Measurements from ENCODE around the gene TBX20. TPM values are rescaled to one million over a fixed set of nuclear protein-coding genes. Genes with fewer than 3 reads are reported as not detected.
"Not testable (repeated sequence)": the region's sequence is repeated elsewhere in the genome, so short reads cannot be mapped to it uniquely, and the experiment has no call there.

Gene TBX20
- total RNA-seq, 4 donors from 2014 or later = not detected

- peaks cover 0 to 13% (median 7%) of the 10 kb centered on the region in 4 donors for H3K4me1 ChIP-seq
- DNase-seq = no peak
- WGBS, 2 donors (ENCODE audit: low coverage in 1 of 2) = 0 to 1% methylated on average over 4 to 35 of the region's 67 CpGs
- H3K27ac ChIP-seq = no peak overlapping the region
- intact Hi-C loops (cut with DNase I; ENCODE audit: low total_unique reads) (no loop called here), in situ Hi-C loops (cut with MboI; ENCODE audit: low pct_ligation_motif_present in 1 of 4, low pct_unique_long_range_greater_than_20kb in 1 of 4, low sequenced_read_pairs in 3 of 4) (loop anchor here in 2 of 4 donors (25.0 kb wide), 1 partner anchor 351 kb away; no protein-coding TSS in a partner anchor)
- peaks cover 30% of the 10 kb centered on the region for H3K27me3 ChIP-seq
- H3K9me3 ChIP-seq = no peaks in the 10 kb centered on the region
- peak overlapping the region in 2 of 4 donors; percentile 20 to 48 for H3K4me3 ChIP-seq
- TF ChIP-seq POLR2A (IDR thresholded peaks at IDR 0.05) = no peak
- TF ChIP-seq EP300 (IDR thresholded peaks at IDR 0.05; ENCODE audit: low read depth) = no peak
- TF ChIP-seq POLR2AphosphoS5 (IDR thresholded peaks at IDR 0.05) = no peak
- no peak for TF ChIP-seq CTCF (IDR thresholded peaks at IDR 0.05)
- no peaks in the 10 kb centered on the region for H3K36me3 ChIP-seq
These were observed 67.8 kb downstream of the TBX20 start for GRCh38 chr7:35185908-35186731.

GRCh38 chr7:35185578-35185907 lies 68.4 kb downstream of the TBX20 start:
- DNase-seq; H3K36me3 ChIP-seq; H3K9me3 ChIP-seq; intact Hi-C loops (cut with DNase I; ENCODE audit: low total_unique reads); H3K27ac ChIP-seq: not testable (repeated sequence)
- in situ Hi-C loops (cut with MboI; ENCODE audit: low pct_ligation_motif_present in 1 of 4, low pct_unique_long_range_greater_than_20kb in 1 of 4, low sequenced_read_pairs in 3 of 4) = loop anchor here in 2 of 4 donors (25.0 kb wide), 1 partner anchor 352 kb away; no protein-coding TSS in a partner anchor
- peak overlapping the region in 1 of 4 donors; percentile 48 for H3K4me3 ChIP-seq
- H3K4me1 ChIP-seq = peaks cover 0 to 13% (median 7%) of the 10 kb centered on the region in 4 donors
- H3K27me3 ChIP-seq = peaks cover 30% of the 10 kb centered on the region
- WGBS, 2 donors (ENCODE audit: low coverage in 1 of 2) = 2 to 8% methylated on average over 6 to 14 of the region's 14 CpGs

GRCh38 chr7:35184961-35185360 lies 68.9 kb downstream of the TBX20 start:
- 51 to 63% methylated on average over 5 of the region's 5 CpGs for WGBS, 2 donors (ENCODE audit: low coverage in 1 of 2)
- in situ Hi-C loops (cut with MboI; ENCODE audit: low pct_ligation_motif_present in 1 of 4, low pct_unique_long_range_greater_than_20kb in 1 of 4, low sequenced_read_pairs in 3 of 4) = loop anchor here in 2 of 4 donors (25.0 kb wide), 1 partner anchor 352 kb away; no protein-coding TSS in a partner anchor
- Histone ChIP-seq H3K27me3 (peaks cover 30% of the 10 kb centered on the region), H3K4me1 (peaks cover 0 to 13% (median 7%) of the 10 kb centered on the region in 4 donors)
- DNase-seq; H3K27ac ChIP-seq; intact Hi-C loops (cut with DNase I; ENCODE audit: low total_unique reads); H3K36me3 ChIP-seq; H3K9me3 ChIP-seq; H3K4me3 ChIP-seq: not testable (repeated sequence)

GRCh38 chr7:35183873-35184503 lies 69.9 kb downstream of the TBX20 start:
- in situ Hi-C loops (cut with MboI; ENCODE audit: low pct_ligation_motif_present in 1 of 4, low pct_unique_long_range_greater_than_20kb in 1 of 4, low sequenced_read_pairs in 3 of 4) = loop anchor here in 2 of 4 donors (25.0 kb wide), 1 partner anchor 353 kb away; no protein-coding TSS in a partner anchor
- not testable (repeated sequence) for H3K36me3 ChIP-seq

GRCh38 chr7:35180665-35181064 lies 73.2 kb downstream of the TBX20 start:
- H3K36me3 ChIP-seq; H3K4me1 ChIP-seq; DNase-seq; H3K27ac ChIP-seq; H3K27me3 ChIP-seq; intact Hi-C loops (cut with DNase I; ENCODE audit: low total_unique reads); H3K9me3 ChIP-seq; H3K4me3 ChIP-seq: not testable (repeated sequence)
- in situ Hi-C loops (cut with MboI; ENCODE audit: low pct_ligation_motif_present in 1 of 4, low pct_unique_long_range_greater_than_20kb in 1 of 4, low sequenced_read_pairs in 3 of 4) = loop anchor here in 2 of 4 donors (25.0 kb wide), 1 partner anchor 357 kb away; no protein-coding TSS in a partner anchor
- WGBS, 2 donors (ENCODE audit: low coverage in 1 of 2) = 82 to 86% methylated on average over 6 of the region's 6 CpGs

More at GRCh38 chr7:35183873-35184503, 69.9 kb downstream of the TBX20 start:
- peaks cover 0 to 13% (median 7%) of the 10 kb centered on the region in 4 donors for H3K4me1 ChIP-seq
- H3K4me3 ChIP-seq; H3K27ac ChIP-seq; H3K9me3 ChIP-seq; intact Hi-C loops (cut with DNase I; ENCODE audit: low total_unique reads); DNase-seq: not testable (repeated sequence)
- 41 to 57% methylated on average over 2 to 5 of the region's 5 CpGs for WGBS, 2 donors (ENCODE audit: low coverage in 1 of 2)
- H3K27me3 ChIP-seq = peaks cover 30% of the 10 kb centered on the region

GRCh38 chr7:35173176-35173575 lies 80.7 kb downstream of the TBX20 start:
- WGBS, 2 donors (ENCODE audit: low coverage in 1 of 2) = 20 to 61% methylated on average over 1 to 2 of the region's 2 CpGs
- DNase-seq; H3K27ac ChIP-seq; intact Hi-C loops (cut with DNase I; ENCODE audit: low total_unique reads); H3K9me3 ChIP-seq; in situ Hi-C loops (cut with MboI; ENCODE audit: low pct_ligation_motif_present in 1 of 4, low pct_unique_long_range_greater_than_20kb in 1 of 4, low sequenced_read_pairs in 3 of 4); H3K4me1 ChIP-seq; H3K4me3 ChIP-seq; H3K27me3 ChIP-seq; H3K36me3 ChIP-seq: not testable (repeated sequence)

- intact Hi-C loops (cut with DNase I; ENCODE audit: low total_unique reads); H3K27me3 ChIP-seq; in situ Hi-C loops (cut with MboI; ENCODE audit: low pct_ligation_motif_present in 1 of 4, low pct_unique_long_range_greater_than_20kb in 1 of 4, low sequenced_read_pairs in 3 of 4); H3K36me3 ChIP-seq; H3K4me3 ChIP-seq; H3K27ac ChIP-seq; H3K9me3 ChIP-seq; H3K4me1 ChIP-seq; DNase-seq: not testable (repeated sequence)
- 58 to 60% methylated on average over 3 to 4 of the region's 4 CpGs for WGBS, 2 donors (ENCODE audit: low coverage in 1 of 2)
These were observed 81.8 kb downstream of the TBX20 start for GRCh38 chr7:35172131-35172530.

GRCh38 chr7:35167658-35168057 lies 86.2 kb downstream of the TBX20 start:
- DNase-seq; H3K27me3 ChIP-seq; H3K4me1 ChIP-seq; H3K4me3 ChIP-seq; intact Hi-C loops (cut with DNase I; ENCODE audit: low total_unique reads); H3K9me3 ChIP-seq; H3K36me3 ChIP-seq; in situ Hi-C loops (cut with MboI; ENCODE audit: low pct_ligation_motif_present in 1 of 4, low pct_unique_long_range_greater_than_20kb in 1 of 4, low sequenced_read_pairs in 3 of 4); H3K27ac ChIP-seq: not testable (repeated sequence)

GRCh38 chr7:35167158-35167557 lies 86.7 kb downstream of the TBX20 start:
- H3K27ac ChIP-seq; H3K4me3 ChIP-seq; intact Hi-C loops (cut with DNase I; ENCODE audit: low total_unique reads); H3K36me3 ChIP-seq; H3K9me3 ChIP-seq; DNase-seq; H3K4me1 ChIP-seq; H3K27me3 ChIP-seq; in situ Hi-C loops (cut with MboI; ENCODE audit: low pct_ligation_motif_present in 1 of 4, low pct_unique_long_range_greater_than_20kb in 1 of 4, low sequenced_read_pairs in 3 of 4): not testable (repeated sequence)
- 84% methylated on average over 1 of the region's 1 CpG; no CpG with 5 or more reads in 1 of the 2 donors for WGBS, 2 donors (ENCODE audit: low coverage in 1 of 2)
